ENCODE data around the gene LPIN3.

- TF ChIP-seq CTCF (IDR thresholded peaks at IDR 0.05) (no peak), POLR2A (IDR thresholded peaks at IDR 0.05) (no peak)
These were observed 21.4 kb downstream of the LPIN3 start for GRCh38 chr20:41361757-41362747.

Data from upper lobe of left lung (tissue), 4 donors.